HG02885 (cell line): Measurements from ENCODE around the gene TLR4.

Experiments used
- ATAC-seq: cut with Tn5 transposase; IDR thresholded peaks from one replicate; pipeline ENCODE4 v1.9.1; 2021; ENCODE audit warnings: mild to moderate bottlenecking; ENCODE audit not compliant: unreplicated experiment, poor library complexity

The TLR4 gene

DNA sequence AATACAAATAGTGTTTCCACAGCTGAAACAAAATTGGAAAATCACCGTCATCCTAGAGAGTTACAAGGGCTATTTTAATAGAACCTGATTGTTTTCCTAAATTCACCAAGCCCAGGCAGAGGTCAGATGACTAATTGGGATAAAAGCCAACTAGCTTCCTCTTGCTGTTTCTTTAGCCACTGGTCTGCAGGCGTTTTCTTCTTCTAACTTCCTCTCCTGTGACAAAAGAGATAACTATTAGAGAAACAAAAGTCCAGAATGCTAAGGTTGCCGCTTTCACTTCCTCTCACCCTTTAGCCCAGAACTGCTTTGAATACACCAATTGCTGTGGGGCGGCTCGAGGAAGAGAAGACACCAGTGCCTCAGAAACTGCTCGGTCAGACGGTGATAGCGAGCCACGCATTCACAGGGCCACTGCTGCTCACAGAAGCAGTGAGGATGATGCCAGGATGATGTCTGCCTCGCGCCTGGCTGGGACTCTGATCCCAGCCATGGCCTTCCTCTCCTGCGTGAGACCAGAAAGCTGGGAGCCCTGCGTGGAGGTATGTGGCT is at the start of gene TLR4:
Gene TLR4 (plus strand): TSS at position 380 of the 552 bp plus-strand sequence. CDS start 70 bp downstream, at position 450.
- ATAC-seq: peak; percentile 99

DNA sequence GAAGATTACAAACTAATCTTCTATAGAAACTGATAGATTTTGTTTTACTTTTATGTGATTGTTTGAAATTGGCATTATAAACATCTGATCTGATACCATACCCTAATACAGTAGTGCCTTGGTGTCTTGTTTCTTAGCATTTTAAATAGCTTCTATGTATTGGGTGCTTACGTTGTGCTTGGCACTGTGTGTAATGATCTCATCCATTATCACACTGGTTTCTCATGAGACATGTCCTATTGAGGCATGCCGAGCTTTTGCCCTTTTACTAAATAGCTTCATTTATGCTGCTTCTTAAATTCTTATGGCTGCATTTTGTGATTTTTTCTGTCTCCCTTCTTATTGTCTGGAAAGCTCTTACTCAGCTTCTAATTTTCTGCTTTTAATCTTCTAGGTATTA is 48.2 kb upstream of the TLR4 start:
- ATAC-seq: no peak

DNA sequence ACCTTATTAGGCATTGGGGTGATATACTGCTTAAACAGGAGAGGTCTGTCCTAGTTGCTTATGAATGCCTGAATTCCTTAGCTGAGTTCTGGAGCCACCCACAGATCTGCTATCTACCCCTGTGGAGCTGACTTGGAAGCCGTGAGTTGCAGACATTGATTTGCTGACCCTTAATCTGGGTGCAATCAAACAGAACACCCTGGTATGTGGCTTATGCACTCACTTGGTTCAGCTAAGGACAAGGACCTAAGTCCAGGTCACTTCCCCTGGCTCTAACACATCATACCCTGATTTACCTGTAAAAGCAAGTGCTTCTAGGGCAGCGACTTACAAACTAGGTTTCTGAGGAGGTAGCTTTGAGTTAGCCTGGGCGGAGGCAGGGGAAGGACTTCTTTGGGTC is 41.6 kb upstream of the TLR4 start:
- ATAC-seq: no peak

DNA sequence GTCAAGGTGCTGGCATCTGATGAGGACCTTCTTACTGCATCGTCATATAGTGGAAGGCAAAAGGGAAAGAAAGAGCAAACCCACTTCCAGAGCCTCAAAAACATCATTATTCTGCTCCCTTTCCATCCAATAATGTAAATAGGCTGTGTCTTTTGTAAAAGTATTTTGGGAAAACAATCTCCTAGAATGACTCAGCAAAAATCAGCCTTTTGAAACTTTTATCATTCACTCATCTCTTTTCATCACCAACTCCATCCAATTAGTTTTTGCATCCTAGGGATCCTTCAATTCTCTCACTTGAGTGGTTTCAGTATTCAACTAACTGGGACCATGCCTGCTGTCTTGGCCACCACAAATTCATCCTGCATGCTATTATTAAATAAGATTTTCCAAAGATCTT is 39.8 kb upstream of the TLR4 start:
- ATAC-seq: no peak

DNA sequence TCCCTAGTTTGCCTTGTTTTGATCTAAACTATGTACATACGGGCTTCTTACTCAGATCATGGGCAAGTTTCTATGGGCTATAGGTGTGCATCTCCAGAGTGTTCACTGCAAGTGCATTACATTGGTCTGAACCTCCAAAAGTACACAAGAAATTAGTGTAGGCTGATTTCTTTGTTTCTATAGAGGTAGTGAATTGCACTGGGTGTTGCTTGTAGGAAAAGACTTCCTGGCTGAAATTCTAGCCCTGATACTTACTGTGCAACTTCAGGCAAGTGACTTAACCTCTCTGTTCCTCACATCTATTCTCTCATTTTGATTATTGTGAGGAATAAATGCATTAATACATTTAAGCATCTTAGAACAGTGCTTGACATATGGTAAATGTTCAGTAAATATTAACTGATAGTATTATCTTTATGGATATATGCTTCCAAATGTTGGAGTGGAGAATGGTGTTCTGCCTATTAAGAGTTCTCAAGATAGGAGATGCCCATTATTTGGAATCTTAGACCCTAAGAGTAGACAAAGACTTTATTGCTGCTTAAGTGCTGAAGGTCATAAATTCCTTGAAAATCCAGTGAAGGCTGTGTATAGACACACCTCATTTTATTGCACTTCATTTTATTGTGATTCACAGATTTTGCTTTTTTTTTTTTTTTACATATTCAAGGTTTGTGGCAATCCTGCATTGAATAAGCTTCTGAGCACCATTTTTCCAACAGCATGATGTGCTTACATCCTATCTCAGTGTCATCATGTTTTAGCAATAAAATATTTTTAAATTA is 38.4 kb upstream of the TLR4 start:
- ATAC-seq: no peak

DNA sequence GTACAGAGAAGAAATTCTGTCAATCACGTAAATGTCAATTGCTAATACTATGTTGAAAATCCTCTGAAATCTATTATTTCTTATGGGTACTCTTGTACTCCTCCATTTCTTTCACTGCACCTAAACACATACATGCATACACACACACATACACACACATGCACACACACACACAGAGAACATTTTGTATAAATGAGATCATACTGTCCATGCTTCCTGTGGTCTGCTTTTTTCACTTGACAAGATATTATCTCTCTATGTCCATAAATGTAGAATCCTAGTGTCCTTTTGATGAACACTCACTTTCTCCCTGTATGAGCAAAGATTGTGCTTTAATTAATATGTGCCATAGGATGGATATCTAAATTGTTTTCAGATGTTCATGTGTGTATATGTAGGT is 32.7 kb upstream of the TLR4 start:
- ATAC-seq: no peak

DNA sequence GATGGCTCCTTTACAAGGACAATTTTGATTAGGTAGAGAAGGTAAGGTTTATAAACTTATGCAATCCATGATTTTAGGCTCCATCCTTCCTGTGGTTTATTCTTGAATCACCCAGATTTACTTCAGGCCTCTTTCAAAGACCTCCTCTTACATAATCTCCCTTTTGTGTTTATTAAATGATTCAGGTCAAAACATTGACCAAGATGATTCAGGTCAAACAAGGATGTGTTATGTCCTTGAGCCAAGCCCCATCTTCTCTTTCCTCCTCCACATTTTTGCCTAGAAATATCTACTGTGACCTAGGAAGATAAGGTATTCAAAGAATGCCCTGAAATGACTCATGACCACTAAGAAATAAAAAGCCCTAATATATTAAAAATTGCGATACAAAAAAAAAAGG is 31.8 kb upstream of the TLR4 start:
- no peak for ATAC-seq

DNA sequence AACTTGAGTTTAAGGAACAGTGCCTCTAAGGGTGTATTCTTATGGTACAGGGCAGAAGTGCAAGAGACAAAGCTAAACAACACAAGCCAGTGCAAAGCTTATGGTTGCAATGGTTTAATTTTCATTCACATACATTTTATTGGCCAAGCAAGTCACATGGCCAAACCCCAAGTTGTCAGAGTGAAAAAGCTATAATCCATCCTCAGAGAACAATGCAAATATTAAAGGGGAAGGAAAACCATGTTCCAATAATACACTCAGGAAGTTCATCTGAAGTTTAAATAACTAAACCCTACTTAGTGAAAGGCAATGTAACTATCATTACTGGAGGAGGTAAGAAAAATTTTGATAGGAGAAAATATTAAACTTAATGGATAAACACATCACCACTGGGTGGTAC is 26.6 kb upstream of the TLR4 start:
- no peak for ATAC-seq

DNA sequence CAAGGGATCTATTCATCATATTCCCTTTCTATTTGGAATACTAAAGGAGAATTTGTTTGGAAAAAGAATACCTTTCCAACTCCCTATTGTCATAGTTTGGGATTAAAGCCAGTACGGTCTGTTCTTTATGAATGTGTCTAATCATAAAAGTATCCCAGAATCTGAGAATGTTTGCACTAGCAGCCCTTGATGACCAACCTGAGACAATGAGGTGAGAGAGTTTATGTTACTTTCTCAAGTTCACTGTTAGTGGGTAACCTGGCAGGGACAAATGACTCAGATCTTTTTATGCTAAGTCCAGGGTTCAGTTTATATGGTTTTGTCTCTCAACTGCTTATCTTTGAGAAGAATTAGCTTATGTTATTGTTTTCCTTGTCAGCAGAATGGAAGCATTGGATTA is 25.3 kb upstream of the TLR4 start:
- ATAC-seq: no peak

DNA sequence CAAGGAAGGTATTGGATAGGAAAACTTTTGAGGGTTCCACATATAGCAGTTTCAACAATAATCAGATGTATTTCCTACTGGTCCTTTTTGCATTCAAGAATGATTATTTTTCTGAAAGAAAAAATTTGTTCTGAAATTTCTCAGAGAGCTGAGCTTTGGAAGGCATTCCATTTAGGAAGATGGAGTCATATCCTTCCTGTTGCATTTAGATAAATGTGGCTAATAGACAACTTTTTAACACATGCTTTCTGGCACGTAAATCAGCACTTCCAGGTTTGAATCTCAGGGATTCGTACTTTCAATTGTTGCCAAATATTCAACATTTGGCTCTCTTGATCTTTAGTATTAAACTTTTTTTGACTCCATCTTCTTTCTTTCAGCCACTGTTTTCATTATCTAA is 24.8 kb upstream of the TLR4 start:
- ATAC-seq: no peak

DNA sequence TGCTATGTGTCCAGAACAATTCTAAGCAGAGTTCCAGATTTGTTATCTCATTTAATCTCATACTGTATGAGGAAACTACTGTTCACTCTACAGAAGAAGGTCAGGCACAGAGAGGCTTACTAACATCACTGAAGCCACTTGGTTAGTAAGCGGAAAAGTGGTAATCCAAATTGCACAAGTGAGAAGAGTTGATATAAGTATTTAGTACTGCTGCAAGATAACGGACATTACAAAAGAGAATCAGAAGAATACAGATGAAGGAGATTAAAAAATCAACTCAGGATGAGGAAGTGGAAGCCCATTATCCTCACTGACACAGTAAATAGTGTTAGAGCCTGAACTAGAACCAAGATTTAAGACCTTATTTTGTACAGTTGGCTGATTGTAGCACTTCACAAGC is 22.3 kb upstream of the TLR4 start:
- no peak for ATAC-seq

DNA sequence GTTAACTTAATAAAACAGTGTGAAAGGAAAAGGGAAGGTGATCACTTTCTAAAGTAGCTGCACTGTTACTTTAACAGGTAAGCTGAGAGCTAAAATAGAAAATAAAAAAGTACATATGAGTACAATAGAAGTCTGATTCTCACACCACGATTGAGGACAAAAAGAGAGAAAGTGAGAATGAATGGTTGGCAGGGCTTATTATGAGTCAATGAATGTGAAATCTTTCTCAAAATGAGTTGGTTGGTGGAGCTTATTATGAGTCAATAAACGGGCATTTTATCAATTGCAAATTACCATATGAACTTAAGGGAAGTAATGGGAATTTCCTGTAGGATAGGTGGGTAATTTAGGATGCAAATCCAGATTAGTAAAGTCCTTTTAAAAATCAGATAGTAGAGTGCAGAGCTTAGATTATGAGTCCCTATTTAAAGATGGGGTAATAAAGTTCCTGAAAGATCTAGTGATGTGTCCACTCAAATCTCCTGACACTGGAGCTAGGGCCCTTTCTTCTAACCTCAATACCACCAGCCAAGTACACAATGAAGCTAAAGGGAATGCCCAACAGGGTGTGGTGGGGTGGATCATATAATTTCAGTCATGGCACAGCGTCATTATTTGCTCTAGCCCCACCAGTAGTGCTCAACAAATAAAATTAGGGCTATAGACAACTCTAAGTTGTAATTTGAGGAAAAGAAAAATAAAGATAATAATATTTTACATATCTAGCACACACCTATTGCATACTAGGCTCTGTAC is 21.1 kb upstream of the TLR4 start:
- peak; percentile 78 for ATAC-seq

DNA sequence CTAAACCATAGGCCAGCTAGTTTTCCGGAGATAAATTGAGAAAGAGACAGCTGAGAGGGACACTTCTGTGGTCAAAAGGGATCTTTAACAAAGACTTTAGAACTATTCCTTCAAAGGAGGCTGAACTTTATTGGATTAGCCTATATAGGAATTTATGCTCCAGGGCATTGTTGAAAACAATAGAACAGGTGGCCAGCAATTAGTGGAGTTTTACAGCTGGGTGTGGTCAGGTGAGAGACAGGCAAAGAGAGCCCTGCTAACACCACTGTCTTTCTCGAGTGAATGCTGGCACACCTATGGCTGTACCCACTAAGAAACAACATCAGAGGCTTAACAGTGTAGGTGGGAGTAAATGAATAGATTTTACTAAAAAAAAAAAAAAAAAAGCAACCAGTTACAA is 16.7 kb upstream of the TLR4 start:
- ATAC-seq: no peak

DNA sequence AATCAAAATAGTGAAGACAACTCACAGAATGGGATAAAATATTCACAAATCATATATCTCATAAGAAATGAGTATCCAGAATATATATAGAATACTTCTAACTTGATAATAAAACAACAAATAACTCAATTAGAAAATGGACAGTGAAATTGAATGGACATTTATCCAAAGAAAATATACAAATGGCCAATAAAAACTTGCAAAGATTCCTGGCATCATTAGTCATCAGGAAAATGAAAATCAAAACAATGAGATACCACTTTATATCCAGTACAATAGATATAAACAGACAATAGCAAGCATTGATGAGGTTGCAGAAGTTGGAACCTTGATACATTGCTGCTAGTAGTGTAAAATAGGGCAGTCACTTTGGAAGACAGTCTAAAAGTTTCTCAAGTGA is 12.8 kb upstream of the TLR4 start:
- ATAC-seq: no peak

DNA sequence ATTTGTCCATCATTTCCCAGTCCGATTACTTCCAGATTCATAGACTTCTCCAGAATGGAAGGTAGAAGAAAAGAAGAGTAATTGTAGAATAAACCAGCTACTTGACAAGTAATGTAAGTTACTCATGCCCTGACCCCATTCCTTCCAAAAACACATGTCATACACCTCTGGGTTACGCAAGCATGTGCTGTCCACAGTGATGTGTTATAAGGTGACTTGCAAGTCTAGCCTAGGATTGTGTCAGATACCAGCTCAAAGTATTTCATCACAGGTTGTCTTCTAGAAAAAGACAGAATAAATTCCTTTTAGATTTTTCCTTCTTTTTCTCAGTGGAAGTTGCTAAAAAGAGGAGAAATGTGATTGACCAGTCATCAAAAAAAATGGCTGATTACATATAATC is 8.0 kb upstream of the TLR4 start:
- ATAC-seq: no peak

DNA sequence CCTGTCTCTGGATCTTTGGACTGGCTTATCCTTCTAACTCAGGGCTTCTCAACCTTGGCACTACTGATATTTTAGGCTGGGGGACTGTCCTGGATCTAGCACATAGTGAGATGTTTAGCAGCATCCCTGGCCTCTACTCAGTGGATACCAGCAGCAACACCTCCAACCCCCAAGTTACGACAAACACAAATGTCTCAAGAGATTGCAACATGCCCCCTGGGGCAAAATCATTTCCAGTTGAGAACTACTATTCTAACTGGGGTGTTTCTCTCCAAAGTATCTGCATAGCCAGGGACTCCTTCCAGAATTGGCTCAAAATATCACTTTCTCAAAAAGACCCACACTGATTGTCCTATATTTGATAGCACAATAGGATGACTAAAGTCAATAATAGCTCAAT is 7.2 kb upstream of the TLR4 start:
- no peak for ATAC-seq

DNA sequence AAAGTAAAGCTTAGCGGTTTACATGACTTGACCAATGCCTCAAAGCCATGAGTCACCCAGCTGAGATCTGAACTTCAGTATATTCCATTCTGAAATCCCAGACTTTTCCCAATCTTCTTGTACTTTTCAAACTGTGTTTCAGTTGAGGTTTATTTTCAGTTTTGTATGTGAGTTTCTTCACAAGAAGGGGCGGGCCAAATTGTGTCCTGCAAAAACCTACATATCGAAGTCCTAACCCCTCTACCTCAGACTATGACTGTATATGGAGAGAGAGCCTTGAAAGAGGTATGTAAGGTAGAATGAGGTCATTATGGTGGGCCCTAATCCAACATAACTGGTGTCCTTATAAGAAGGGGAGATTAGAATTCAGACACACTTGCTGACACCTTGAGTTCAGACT is 666 bp upstream of the TLR4 start:
- no peak for ATAC-seq

DNA sequence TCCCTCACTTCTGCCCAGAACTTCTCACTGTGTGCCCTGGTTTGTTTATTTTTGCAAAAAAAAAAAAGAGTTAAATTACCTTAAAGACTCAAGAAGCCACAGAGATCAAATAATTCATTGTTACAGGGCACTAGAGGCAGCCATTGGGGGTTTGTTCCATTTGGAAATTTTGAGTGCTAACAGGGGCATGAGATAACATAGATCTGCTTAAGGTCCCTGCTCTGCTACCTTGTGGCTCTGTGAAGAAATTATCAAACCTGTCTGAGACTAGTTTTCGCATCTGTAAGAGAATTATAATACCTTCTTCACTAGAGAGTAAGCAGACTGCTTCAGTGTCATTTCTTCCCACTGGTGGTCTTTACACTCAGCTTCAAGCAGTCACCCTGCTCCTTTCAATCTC is 394 bp downstream of the TLR4 start:
- no peak for ATAC-seq

DNA sequence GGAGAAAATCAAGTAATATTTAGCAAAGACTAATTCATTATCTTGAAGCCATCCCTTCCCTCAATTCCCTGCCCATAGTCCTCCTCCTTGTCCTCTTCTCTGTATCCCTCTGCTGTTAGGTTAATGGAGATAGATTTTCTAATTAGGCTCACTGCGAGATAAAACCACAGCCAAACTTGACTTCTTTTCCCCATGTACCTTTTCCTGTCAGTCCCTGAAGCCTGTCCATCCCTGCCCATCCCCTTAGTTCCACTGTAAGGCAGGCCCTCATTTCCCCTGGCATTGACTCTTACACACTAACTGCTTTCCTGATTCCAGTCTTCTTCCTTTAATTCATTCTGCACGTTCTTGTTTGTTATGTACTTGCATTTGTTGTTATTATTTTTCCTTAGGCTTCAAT is 1.2 kb downstream of the TLR4 start:
- ATAC-seq: no peak

DNA sequence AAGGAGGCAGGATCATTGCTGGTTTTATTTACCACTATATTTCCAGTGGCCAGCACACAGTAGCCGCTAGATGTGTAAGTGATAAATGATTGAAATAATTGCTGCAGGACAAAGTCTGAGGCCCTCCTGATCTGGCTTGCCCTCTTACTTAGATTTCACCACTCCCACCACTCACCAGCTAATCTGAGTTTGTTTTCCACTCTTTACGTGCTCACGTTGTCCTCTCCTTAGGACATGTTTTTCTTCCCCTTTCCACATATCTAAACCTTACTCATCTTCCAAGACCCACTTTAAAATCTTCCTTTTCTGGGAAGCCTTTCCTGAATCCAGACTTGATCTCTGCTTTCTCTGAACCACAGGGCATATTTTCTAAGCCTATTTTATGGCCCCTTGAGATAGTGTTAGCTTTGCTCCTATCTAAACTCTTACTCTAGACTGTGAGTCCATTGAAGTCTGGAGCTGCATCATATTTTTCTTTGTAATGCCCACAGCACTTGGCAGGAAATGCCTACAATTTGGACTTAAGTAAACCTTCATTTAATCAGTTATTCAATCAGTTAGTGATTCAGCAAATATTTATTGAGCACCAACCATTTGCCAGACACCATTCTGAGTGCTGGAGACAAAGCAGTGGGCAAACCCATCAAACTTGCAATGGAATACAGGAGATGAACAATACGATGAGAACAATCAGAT is 2.4 kb downstream of the TLR4 start:
- no peak for ATAC-seq

DNA sequence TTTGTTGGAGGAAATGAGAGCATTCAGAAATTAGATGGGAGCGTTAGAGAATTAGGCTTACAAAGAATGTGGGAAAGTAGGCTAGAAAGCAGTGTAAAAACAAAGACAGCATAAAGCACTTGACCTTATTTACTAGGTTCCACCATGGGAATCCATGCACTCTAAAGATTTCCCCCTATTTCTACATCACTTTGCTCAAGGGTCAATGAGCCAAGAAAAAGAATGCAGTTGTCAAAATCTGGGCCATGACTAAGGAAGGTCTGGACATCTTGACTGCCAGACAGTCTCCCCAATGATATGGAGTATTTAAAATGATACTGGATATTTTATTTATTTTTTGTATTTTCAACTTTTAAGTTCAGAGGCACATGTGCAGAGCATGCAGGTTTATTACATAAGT is 3.4 kb downstream of the TLR4 start:
- no peak for ATAC-seq
